Globus pallidus (tissue), 1 donor: ENCODE results near the gene MYOM3.
A peak's percentile ranks its signal among the peaks of the same experiment; 100 is the strongest.
"Not testable (repeated sequence)": the region's sequence is repeated elsewhere in the genome, so short reads cannot be mapped to it uniquely, and the experiment has no call there.

Source experiments
- DNase-seq: peaks from one replicate; pipeline ENCODE4 v3.0.0-alpha.2; 2015; ENCODE audit warnings: low spot score

MYOM3 gene

GRCh38 chr1:24030976-24031516, 80.9 kb downstream of the MYOM3 start:
- not testable (repeated sequence) for DNase-seq

GRCh38 chr1:24027838-24028468, 84.0 kb downstream of the MYOM3 start:
- DNase-seq, result peak; percentile 14

GRCh38 chr1:24022581-24023361, 89.2 kb downstream of the MYOM3 start:
- DNase-seq, result no peak

GRCh38 chr1:24021403-24022266, 90.3 kb downstream of the MYOM3 start:
- DNase-seq, result no peak

GRCh38 chr1:24020470-24020869, 91.5 kb downstream of the MYOM3 start:
- DNase-seq, result no peak

GRCh38 chr1:24020025-24020424, 91.9 kb downstream of the MYOM3 start:
- DNase-seq, result no peak

GRCh38 chr1:24018611-24019580, 93.0 kb downstream of the MYOM3 start:
- DNase-seq, result peak; percentile 47

- no peak for DNase-seq
Measured at GRCh38 chr1:24015221-24016210, 96.4 kb downstream of the MYOM3 start.

GRCh38 chr1:24012878-24013277, 99.1 kb downstream of the MYOM3 start:
- DNase-seq, result not testable (repeated sequence)

- DNase-seq, result no peak
Measured at GRCh38 chr1:24010650-24011049, 101.3 kb downstream of the MYOM3 start.

GRCh38 chr1:24009406-24009805, 102.5 kb downstream of the MYOM3 start:
- no peak for DNase-seq

- not testable (repeated sequence) for DNase-seq
Measured at GRCh38 chr1:24008574-24009184, 103.3 kb downstream of the MYOM3 start.

GRCh38 chr1:24007079-24007478, 104.9 kb downstream of the MYOM3 start:
- DNase-seq, result no peak
